ENCODE data around the gene ING3.
A peak's percentile ranks its signal among the peaks of the same experiment; 100 is the strongest.

Gene ING3

GRCh38 chr7:120986650-120987049 is 36.1 kb downstream of the ING3 start:
- no peak for TF ChIP-seq CTCF (IDR thresholded peaks at IDR 0.05)

- TF ChIP-seq CTCF (IDR thresholded peaks at IDR 0.05) = no peak
These were observed 36.7 kb downstream of the ING3 start for GRCh38 chr7:120987280-120987679.

DNA sequence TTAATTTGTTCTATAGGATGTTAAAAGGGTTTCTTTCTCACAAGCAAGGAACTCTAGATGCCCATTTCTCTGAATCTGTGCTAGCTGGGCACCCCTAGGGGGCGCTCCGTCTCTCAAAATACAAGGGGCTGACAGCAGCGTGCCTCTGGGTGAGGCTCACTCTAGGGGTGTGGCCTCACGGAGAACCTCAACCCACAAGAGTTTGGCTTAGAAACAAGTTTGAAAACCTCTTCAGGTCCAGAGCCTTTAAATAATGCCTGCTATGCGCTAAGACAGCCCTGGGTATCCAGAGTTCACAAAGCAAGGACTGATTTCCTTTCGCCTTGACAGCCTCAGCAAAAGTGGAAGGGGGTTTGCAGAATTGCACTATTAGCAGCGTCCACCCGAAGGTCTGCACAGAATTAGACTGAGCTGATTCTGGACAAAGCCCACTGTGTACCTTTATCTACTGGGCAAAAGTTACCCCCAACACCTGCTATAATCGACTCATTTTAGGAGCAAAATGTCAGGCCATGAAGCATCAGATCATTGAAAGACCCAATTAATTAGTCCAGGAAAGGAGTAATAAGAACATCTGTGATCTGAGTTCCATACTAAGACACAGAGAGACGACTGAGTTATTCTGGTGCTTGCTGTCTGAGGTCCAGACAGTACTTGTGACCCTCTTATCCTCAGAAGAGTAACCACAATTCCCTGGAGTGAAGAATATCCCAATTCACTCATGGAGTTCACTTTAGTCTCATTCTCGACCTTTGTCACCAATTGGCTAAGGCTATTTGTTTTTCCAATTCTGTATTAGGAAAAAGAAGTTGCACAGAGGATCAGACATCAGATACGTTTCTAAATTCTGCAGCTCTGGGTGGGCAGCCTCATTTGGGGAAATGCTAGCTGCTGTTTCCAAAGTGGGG is 37.4 kb downstream of the ING3 start:
- peak; percentile 94 for TF ChIP-seq CTCF (IDR thresholded peaks at IDR 0.05)

DNA sequence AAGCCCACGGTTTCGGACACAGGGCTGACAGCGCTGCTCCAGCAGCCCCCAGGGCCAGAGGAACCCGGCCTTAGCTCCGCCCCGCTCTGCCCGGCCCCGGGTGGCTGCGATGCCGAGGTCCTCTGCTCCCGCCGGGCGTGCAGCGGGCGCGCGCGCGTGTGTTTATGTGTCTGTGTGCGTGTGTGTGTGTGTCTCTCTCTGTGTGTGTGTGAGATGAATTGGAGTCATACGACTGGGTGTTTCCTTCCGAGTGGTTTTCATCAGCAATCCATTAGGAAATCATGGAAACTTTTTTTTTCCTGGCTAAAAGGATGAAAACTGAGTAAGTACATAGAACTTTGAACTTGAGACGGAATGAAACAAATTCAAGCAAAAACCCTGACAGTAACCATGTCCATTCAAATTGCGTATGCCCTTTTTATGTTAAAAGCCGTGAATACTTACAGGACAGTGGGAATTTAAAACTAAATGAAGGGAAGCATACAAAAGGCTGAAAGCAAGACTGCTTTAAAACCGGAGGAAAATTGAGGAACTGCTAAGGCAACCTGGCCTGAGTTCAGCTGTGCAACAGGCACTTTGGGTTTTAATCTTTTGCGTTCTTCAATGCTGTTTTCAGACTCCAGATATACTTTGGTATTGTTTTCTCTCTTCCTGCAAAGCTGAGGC is 38.1 kb downstream of the ING3 start, which contains the start of gene CPED1:
CPED1 (plus strand) TSS at position 121 of the 666 bp plus-strand sequence. CDS start 911 bp downstream, outside the sequence.
- no peak for TF ChIP-seq CTCF (IDR thresholded peaks at IDR 0.05)

DNA sequence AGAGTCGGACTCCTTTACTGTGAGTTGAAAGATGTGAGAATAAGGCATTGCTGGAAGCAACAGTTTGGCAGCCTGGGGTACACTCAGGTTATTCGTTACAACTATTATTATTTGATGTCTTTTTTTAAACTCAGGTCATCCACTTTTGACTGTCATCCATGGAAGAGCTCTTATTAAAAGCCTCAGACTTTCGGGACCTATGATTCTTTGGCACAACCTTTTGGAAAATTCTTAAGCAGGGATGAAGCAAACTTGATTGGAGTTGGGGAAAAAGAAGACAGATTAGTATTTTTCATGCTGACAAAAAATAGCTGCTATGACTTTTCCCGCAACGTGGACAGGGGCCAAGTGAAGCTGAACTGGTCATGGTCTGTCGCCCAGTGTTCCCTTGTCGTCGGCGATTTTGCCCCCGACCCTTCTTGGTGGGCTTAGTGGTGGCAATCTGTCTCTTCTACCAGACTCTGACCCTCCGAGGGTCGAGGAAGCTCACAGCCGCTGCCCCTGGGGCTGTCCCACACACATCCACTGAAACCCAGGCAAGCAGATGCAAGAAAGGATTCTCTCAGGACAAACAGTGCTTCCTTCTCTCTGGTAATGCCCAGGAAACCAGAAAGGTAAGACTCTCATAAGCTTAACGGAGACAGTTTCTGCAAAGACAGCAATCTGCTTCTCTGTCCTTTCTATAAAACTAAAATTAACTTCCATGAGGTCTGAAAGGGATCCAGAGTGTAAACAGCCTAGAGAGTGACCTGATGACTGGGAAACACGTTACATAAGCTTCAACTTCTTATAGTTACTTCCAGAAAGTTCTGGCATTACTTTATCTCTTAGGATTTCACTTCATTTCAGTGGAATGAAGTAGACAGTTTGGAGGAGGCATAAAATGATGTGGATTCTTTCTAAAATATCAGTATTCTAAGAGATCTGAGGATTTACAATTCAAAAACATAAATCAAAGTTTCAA is 39.0 kb downstream of the ING3 start:
- TF ChIP-seq CTCF (IDR thresholded peaks at IDR 0.05) = no peak

- TF ChIP-seq CTCF (IDR thresholded peaks at IDR 0.05) = no peak
These were observed 40.0 kb downstream of the ING3 start for GRCh38 chr7:120990468-120991118.

Measured in LNCAP (cell line).